ENCODE results near the gene ODAD4.

DNA sequence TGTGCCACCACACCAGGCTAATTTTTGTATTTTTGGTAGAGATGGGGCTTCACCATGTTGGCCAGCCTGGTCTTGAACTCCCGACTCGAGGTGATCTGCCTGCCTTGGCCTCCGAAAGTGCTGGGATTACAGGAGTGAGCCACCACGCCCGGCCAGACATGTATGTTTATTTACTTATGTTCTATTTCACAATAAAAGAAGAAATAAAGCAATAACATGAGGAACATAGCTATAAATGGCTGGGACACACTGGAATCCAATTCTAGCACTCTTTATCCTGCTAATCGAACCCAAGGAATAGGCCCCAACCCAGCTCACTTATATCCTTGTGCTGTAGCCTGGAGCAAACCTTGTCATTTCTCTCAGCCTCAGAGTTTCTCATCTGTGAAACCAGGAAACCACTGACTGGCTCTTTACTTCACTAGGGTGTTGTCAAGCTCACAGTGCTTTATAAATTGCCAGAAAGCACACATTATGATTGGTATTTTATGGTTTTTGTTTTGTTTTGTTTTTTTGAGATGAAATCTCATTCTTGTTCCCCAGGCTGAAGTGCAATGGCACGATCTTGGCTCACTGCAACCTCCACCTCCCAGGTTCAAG, 4.3 kb upstream of the ODAD4 start:
- TF ChIP-seq, protein P1, sequence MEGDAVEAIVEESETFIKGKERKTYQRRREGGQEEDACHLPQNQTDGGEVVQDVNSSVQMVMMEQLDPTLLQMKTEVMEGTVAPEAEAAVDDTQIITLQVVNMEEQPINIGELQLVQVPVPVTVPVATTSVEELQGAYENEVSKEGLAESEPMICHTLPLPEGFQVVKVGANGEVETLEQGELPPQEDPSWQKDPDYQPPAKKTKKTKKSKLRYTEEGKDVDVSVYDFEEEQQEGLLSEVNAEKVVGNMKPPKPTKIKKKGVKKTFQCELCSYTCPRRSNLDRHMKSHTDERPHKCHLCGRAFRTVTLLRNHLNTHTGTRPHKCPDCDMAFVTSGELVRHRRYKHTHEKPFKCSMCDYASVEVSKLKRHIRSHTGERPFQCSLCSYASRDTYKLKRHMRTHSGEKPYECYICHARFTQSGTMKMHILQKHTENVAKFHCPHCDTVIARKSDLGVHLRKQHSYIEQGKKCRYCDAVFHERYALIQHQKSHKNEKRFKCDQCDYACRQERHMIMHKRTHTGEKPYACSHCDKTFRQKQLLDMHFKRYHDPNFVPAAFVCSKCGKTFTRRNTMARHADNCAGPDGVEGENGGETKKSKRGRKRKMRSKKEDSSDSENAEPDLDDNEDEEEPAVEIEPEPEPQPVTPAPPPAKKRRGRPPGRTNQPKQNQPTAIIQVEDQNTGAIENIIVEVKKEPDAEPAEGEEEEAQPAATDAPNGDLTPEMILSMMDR (IDR thresholded peaks at IDR 0.05; ENCODE audit: insufficient read depth, low read length), result no peak
- TF ChIP-seq POLR2AphosphoS5 (IDR thresholded peaks at IDR 0.05; ENCODE audit: low read depth) (no peak), GABPA (IDR thresholded peaks at IDR 0.05; ENCODE audit: low read depth) (no peak), SPI1 (IDR thresholded peaks at IDR 0.05; ENCODE audit: borderline replicate concordance, low read depth) (no peak)
- TF ChIP-seq, protein P2, sequence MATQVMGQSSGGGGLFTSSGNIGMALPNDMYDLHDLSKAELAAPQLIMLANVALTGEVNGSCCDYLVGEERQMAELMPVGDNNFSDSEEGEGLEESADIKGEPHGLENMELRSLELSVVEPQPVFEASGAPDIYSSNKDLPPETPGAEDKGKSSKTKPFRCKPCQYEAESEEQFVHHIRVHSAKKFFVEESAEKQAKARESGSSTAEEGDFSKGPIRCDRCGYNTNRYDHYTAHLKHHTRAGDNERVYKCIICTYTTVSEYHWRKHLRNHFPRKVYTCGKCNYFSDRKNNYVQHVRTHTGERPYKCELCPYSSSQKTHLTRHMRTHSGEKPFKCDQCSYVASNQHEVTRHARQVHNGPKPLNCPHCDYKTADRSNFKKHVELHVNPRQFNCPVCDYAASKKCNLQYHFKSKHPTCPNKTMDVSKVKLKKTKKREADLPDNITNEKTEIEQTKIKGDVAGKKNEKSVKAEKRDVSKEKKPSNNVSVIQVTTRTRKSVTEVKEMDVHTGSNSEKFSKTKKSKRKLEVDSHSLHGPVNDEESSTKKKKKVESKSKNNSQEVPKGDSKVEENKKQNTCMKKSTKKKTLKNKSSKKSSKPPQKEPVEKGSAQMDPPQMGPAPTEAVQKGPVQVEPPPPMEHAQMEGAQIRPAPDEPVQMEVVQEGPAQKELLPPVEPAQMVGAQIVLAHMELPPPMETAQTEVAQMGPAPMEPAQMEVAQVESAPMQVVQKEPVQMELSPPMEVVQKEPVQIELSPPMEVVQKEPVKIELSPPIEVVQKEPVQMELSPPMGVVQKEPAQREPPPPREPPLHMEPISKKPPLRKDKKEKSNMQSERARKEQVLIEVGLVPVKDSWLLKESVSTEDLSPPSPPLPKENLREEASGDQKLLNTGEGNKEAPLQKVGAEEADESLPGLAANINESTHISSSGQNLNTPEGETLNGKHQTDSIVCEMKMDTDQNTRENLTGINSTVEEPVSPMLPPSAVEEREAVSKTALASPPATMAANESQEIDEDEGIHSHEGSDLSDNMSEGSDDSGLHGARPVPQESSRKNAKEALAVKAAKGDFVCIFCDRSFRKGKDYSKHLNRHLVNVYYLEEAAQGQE (IDR thresholded peaks at IDR 0.05; ENCODE audit: insufficient replicate concordance, low read depth), result no peak

Data from HL-60 (cell line).